Lower leg skin (tissue), 4 donors: ENCODE results near the gene SLC29A3. TPM values are rescaled to one million over a fixed set of nuclear protein-coding genes. Genes with fewer than 3 reads are reported as not detected.

ENCODE experiments used
- DNase-seq, 2 donors: peaks; one replicate each; pipeline ENCODE4 v3.0.0-alpha.2; 2019; ENCODE audit warnings: low spot score in 2 of 2
- H3K4me3 ChIP-seq: fragments of 200-600 bp; sonication (generic); 2 replicates; pipeline ENCODE4 v1.5.1; 2017; ENCODE audit warnings: mild to moderate bottlenecking, low read depth; ENCODE audit not compliant: poor library complexity, severe bottlenecking
- POLR2A ChIP-seq, 2 donors: fragments of 450-650 bp; IDR thresholded peaks; one replicate each; pipeline ENCODE4 v1.6.1; 2016 to 2017; ENCODE audit warnings: antibody characterized with exemption in 2 of 2, mild to moderate bottlenecking in 1 of 2, moderate library complexity in 1 of 2
- WGBS, 2 donors: methylation state at CpG; one replicate each; pipeline ENCODE4 v1.1.5; 2018; 5-methylcytosine and 5-hydroxymethylcytosine counted together
- intact Hi-C: fragments of 100-400 bp; cut with DNase I; formaldehyde crosslinking; loops from one replicate; pipeline ENCODE4 v1.15.0; 2023; ENCODE audit warnings: low total_unique reads
- total RNA-seq, 4 donors: library from RNA; depleted of rRNA; stranded (reverse); fragments of >200 nt; gene quantifications; one replicate each; pipeline ENCODE4 v1.1.0, GENCODE V29; 2016
- TF ChIP-seq, protein P1 (sequence below), 3 donors: fragments of 450-650 bp; IDR thresholded peaks; one replicate each; pipeline ENCODE4 v1.5.1; 2016; ENCODE audit warnings: antibody characterized with exemption in 3 of 3, mild to moderate bottlenecking in 3 of 3, moderate library complexity in 2 of 3

The SLC29A3 gene
- total RNA-seq, 4 donors from 2014 or later = 1.1 to 5.7 (median 2.6) TPM

DNA sequence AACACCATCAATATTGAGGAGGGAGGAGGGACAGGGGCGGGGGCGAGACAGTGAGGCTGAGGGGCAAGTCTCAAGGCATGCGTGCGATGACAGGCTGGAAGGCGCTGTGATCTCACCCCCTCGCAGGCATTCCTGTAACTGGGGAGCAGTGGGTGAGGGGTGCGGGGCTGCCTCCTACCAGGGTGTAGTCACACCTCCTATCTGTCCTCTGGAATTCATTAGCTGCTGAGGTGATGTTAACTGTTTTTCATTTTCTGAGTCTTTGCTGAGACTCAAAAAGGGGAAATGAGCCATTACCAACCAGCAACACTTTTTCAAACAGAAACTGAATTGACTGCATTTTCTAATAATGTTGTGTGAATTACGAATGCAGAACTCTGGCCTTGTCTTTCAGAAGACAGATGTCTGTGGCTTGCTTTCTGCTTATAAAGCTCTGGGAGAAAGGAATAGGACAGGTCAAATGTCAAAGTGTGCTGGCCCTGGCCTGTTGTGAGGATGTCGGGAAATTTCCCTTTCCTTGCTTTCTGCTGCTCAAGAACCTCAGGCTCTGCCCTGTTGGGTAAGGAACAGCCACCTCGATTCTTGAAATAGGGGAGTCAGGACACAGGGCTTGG, 53.9 kb downstream of the SLC29A3 start:
- 55 to 59% methylated on average over 10 of the region's 10 CpGs for WGBS, 2 donors
- no peak for TF ChIP-seq POLR2A (IDR thresholded peaks at IDR 0.05)
- TF ChIP-seq, protein P1, sequence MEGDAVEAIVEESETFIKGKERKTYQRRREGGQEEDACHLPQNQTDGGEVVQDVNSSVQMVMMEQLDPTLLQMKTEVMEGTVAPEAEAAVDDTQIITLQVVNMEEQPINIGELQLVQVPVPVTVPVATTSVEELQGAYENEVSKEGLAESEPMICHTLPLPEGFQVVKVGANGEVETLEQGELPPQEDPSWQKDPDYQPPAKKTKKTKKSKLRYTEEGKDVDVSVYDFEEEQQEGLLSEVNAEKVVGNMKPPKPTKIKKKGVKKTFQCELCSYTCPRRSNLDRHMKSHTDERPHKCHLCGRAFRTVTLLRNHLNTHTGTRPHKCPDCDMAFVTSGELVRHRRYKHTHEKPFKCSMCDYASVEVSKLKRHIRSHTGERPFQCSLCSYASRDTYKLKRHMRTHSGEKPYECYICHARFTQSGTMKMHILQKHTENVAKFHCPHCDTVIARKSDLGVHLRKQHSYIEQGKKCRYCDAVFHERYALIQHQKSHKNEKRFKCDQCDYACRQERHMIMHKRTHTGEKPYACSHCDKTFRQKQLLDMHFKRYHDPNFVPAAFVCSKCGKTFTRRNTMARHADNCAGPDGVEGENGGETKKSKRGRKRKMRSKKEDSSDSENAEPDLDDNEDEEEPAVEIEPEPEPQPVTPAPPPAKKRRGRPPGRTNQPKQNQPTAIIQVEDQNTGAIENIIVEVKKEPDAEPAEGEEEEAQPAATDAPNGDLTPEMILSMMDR (IDR thresholded peaks at IDR 0.05) = no peak
- intact Hi-C loops = no loop called here
- DNase-seq = no peak
- H3K4me3 ChIP-seq = no peak overlapping the region

DNA sequence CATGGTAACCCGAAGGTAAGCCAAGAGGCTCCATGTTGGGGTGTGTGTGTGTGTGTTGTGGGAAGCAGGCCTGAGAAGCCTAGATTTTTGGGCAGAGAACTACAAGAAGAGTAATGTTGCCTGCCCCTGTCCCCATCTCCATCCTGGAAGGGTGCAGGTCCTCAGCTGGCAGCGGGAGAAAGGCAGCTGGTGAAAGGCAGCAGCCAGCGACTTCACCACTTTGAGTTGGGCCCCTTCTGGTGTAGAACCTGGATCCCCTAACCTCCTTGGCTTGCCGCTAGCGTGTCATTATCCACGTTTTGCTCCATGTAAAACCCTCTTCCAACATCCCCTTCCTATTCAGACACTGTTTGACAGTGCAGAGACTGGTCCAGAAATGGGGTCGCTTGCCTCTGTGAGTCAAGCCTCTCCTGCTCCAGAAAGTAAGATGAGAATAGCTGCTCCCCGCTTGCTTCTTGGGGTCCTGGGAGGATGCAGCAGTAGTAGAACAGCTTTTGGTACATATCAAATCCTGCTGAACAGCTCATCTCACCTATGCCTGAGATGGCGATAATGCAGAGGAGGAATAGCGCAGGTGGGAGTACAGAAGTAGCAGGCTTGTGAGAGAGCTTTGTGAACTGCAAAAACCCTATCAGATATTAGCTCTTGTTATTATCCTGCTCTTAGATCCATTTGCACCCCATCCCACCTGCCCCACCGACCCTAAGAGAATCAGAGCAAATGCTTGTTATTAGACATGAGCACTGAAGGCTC, 55.6 kb downstream of the SLC29A3 start:
- intact Hi-C loops = no loop called here
- no peak for DNase-seq
- H3K4me3 ChIP-seq = no peak overlapping the region
- WGBS, 2 donors = 88 to 93% methylated on average over 11 of the region's 11 CpGs
- TF ChIP-seq, protein P1 (IDR thresholded peaks at IDR 0.05) = no peak
- TF ChIP-seq POLR2A (IDR thresholded peaks at IDR 0.05) = no peak

DNA sequence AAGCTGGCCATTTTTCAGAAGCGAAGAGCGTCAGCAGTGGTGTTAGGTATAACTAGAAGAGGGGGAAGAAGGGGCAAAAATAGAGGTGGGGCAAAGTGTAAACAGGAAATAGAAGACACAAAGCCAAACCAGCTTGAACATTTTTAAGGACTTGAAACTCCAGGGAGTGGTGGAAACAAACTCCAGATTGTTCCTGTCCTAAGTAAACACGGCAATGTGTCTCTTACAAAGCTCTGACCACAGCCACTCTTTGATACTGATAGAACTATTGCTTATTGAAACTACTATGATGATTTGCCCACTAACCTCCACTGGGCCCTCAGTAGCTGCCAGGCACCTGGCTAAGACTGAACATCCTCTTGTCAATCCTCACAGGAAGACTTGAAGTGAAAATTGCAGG, 56.9 kb downstream of the SLC29A3 start:
- intact Hi-C loops = no loop called here
- TF ChIP-seq POLR2A (IDR thresholded peaks at IDR 0.05) = no peak
- TF ChIP-seq, protein P1 (IDR thresholded peaks at IDR 0.05) = no peak
- no peak overlapping the region for H3K4me3 ChIP-seq
- WGBS, 2 donors = 46 to 74% methylated on average over 3 of the region's 3 CpGs
- no peak for DNase-seq

- H3K4me3 ChIP-seq = no peak overlapping the region
- no peak for DNase-seq
- intact Hi-C loops = no loop called here
- no peak for TF ChIP-seq POLR2A (IDR thresholded peaks at IDR 0.05)
- TF ChIP-seq, protein P1 (IDR thresholded peaks at IDR 0.05) = no peak
- 61% methylated on average over 6 of the region's 6 CpGs for WGBS, 2 donors
Observed at GRCh38 chr10:71378336-71379117, 59.5 kb downstream of the SLC29A3 start.

- H3K4me3 ChIP-seq = no peak overlapping the region
- no peak for DNase-seq
- TF ChIP-seq, protein P1 (IDR thresholded peaks at IDR 0.05) = no peak
- TF ChIP-seq POLR2A (IDR thresholded peaks at IDR 0.05) = no peak
- WGBS, 2 donors = 65 to 67% methylated on average over 3 of the region's 3 CpGs
- intact Hi-C loops = no loop called here
Observed at GRCh38 chr10:71379118-71379766, 60.2 kb downstream of the SLC29A3 start.
